Measurements from ENCODE around the gene ATP1B2.

The ATP1B2 gene

DNA sequence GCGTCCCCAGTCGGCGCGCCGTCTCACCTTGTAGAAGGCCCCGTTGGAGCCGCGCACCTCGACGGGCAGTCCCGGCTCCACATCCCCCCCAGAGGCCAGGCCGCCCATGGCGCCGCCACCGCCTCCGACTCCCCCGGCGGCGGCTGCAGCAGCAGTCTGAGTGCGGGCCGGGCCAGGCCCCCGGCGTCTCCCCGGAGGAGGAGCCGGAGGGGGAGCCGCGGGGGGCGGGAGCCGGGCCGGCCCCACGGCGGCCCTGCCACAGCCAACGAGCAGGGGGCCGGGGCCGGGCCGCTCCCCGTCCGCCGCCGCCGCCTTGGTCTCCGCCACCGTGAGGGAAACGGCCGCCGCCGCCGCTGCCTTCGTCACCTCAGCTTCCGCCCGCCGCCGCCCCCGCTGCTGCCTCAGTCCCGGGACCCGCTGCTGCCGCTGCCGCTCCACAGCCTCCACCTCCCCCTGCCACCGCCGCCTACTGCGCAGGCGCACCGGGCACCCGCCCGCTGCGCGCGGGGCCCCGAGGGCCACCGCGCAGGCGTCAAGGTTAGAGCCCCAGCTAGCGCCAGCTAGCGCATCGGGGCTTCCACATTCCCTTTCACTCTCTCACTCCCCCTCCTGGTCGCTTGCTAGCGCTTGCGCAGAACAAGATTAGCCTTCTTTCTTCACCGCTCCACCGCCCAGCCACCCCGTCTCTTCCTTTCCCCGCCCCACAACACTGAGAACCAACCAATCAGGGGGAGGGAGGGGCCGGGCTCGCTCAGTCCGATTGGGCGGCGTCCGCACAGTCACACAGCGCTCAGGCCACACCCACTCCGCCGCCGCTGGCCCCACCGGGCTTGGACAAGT, 36.1 kb upstream of the ATP1B2 start, which contains the start of gene FXR2:
TSS of gene FXR2 (minus strand) at position 473 of the 840 bp plus-strand sequence. CDS start at position 108, 365 bp downstream.
- H4K20me1 ChIP-seq (ENCODE audit: insufficient read depth, low read length), result no peaks in the 10 kb centered on the region
- peak within 1 kb of the TSS; percentile 76 for H3K4me3 ChIP-seq (ENCODE audit: low read length)
- H3K79me2 ChIP-seq (ENCODE audit: low read length), result peaks cover 42% of the 10 kb centered on the region
- peak within 1 kb of the TSS; percentile 66; the same call in 1 of the 2 replicates for H2AFZ ChIP-seq (ENCODE audit: low read length)
- no peaks in the 10 kb centered on the region for H3K9me3 ChIP-seq (replicated peaks; ENCODE audit: insufficient read depth, low read length)
- peak; percentile 99 for DNase-seq
- peak within 1 kb of the TSS; percentile 81 for H3K4me2 ChIP-seq (ENCODE audit: low read depth, low read length)
- H3K27me3 ChIP-seq (replicated peaks; ENCODE audit: insufficient read depth, low read length), result no peaks in the 10 kb centered on the region
- H3F3A ChIP-seq (ENCODE audit: insufficient read depth, low read length), result no peaks in the 10 kb centered on the region
- H3K9me2 ChIP-seq (replicated peaks; ENCODE audit: insufficient read depth, low read length), result no peaks in the 10 kb centered on the region
- no peaks in the 10 kb centered on the region for H3K36me3 ChIP-seq (replicated peaks; ENCODE audit: insufficient read depth, low read length)
- 0 out of 2 replicates have a peak, but pooled peaks cover 7% of the 10 kb centered on the region for H3K4me1 ChIP-seq (ENCODE audit: low read length)
- H3K9ac ChIP-seq (ENCODE audit: low read length), result peak within 1 kb of the TSS; percentile 63
- H3K27ac ChIP-seq (ENCODE audit: low read length), result peak within 1 kb of the TSS; percentile 69; the same call in 1 of the 2 replicates
- TF ChIP-seq, protein P1, sequence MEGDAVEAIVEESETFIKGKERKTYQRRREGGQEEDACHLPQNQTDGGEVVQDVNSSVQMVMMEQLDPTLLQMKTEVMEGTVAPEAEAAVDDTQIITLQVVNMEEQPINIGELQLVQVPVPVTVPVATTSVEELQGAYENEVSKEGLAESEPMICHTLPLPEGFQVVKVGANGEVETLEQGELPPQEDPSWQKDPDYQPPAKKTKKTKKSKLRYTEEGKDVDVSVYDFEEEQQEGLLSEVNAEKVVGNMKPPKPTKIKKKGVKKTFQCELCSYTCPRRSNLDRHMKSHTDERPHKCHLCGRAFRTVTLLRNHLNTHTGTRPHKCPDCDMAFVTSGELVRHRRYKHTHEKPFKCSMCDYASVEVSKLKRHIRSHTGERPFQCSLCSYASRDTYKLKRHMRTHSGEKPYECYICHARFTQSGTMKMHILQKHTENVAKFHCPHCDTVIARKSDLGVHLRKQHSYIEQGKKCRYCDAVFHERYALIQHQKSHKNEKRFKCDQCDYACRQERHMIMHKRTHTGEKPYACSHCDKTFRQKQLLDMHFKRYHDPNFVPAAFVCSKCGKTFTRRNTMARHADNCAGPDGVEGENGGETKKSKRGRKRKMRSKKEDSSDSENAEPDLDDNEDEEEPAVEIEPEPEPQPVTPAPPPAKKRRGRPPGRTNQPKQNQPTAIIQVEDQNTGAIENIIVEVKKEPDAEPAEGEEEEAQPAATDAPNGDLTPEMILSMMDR (IDR thresholded peaks at IDR 0.05; ENCODE audit: low read length), result peak; percentile 49
- no peak for TF ChIP-seq EZH2 (optimal IDR thresholded peaks at IDR 0.05; ENCODE audit: low read depth, low read length)

DNA sequence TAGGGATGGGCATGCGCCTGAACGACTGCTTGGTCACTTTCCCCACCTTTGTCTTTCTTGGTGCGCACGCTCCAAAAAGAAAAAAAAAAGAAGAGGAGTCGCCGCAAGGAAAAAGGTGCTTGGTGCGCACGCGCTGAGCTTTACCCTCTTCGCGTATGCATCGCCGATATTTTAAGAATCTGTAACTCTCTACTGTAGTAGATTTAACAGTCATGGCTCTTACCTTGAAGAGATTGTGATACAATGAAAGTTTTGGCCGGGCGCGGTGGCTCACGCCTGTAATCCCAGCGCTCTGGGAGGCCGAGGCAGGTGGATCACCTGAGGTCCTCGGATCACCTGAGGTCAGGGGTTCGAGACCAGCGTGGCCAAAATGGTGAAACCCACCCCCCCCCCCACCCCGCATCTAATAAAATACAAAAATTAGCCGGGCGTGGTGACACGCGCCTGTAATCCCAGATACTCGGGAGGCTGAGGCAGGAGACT, 35.4 kb upstream of the ATP1B2 start:
- Histone ChIP-seq H3K27ac (ENCODE audit: low read length) (peak overlapping the region; percentile 69; the same call in 1 of the 2 replicates), H3K27me3 (replicated peaks; ENCODE audit: insufficient read depth, low read length) (no peaks in the 10 kb centered on the region), H4K20me1 (ENCODE audit: insufficient read depth, low read length) (no peaks in the 10 kb centered on the region), H2AFZ (ENCODE audit: low read length) (peak overlapping the region; percentile 66; the same call in 1 of the 2 replicates), H3K9me3 (replicated peaks; ENCODE audit: insufficient read depth, low read length) (no peaks in the 10 kb centered on the region), H3K9me2 (replicated peaks; ENCODE audit: insufficient read depth, low read length) (no peaks in the 10 kb centered on the region), H3K79me2 (ENCODE audit: low read length) (peaks cover 39% of the 10 kb centered on the region), H3K9ac (ENCODE audit: low read length) (peak overlapping the region; percentile 63; the same call in 1 of the 2 replicates), H3K4me3 (ENCODE audit: low read length) (peak overlapping the region; percentile 60), H3F3A (ENCODE audit: insufficient read depth, low read length) (no peaks in the 10 kb centered on the region), H3K36me3 (replicated peaks; ENCODE audit: insufficient read depth, low read length) (no peaks in the 10 kb centered on the region), H3K4me1 (ENCODE audit: low read length) (0 out of 2 replicates have a peak, but pooled peaks cover 7% of the 10 kb centered on the region), H3K4me2 (ENCODE audit: low read depth, low read length) (peak overlapping the region; percentile 73)
- TF ChIP-seq, protein P1 (IDR thresholded peaks at IDR 0.05; ENCODE audit: low read length), result no peak
- TF ChIP-seq EZH2phosphoT487 (IDR thresholded peaks at IDR 0.05; ENCODE audit: low read length) (no peak), EZH2 (optimal IDR thresholded peaks at IDR 0.05; ENCODE audit: low read depth, low read length) (no peak)
- DNase-seq, result no peak

DNA sequence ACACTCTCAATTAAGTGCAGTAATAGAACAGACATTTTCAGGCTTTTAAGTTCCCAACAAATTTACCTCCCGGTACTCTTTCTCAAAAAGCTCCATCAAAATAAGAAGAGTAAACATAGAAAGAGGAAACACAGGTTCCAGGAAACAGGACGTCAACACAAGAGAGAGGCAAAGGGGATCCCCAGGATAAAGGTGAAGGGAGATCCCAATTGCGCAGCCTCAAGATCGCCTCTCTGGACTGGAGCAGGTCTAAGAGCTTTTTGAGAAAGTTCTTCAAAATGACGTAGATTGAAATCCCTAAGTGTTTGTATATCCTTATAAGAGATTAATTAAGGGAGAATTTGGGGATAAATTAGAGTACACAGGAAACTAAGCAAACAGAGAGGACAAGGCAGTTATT, 32.1 kb upstream of the ATP1B2 start:
- no peaks in the 10 kb centered on the region for H3K9me3 ChIP-seq (replicated peaks; ENCODE audit: insufficient read depth, low read length)
- H4K20me1 ChIP-seq (ENCODE audit: insufficient read depth, low read length), result no peaks in the 10 kb centered on the region
- no peak overlapping the region for H3K9ac ChIP-seq (ENCODE audit: low read length)
- H3K4me2 ChIP-seq (ENCODE audit: low read depth, low read length), result no peak overlapping the region
- no peaks in the 10 kb centered on the region for H3K27me3 ChIP-seq (replicated peaks; ENCODE audit: insufficient read depth, low read length)
- no peaks in the 10 kb centered on the region for H3F3A ChIP-seq (ENCODE audit: insufficient read depth, low read length)
- TF ChIP-seq EZH2phosphoT487 (IDR thresholded peaks at IDR 0.05; ENCODE audit: low read length) (no peak), EZH2 (optimal IDR thresholded peaks at IDR 0.05; ENCODE audit: low read depth, low read length) (no peak)
- TF ChIP-seq, protein P1 (IDR thresholded peaks at IDR 0.05; ENCODE audit: low read length), result no peak
- no peak overlapping the region for H3K27ac ChIP-seq (ENCODE audit: low read length)
- 0 out of 2 replicates have a peak, but pooled peaks cover under 1% of the 10 kb centered on the region for H3K4me1 ChIP-seq (ENCODE audit: low read length)
- no peak for DNase-seq
- H2AFZ ChIP-seq (ENCODE audit: low read length), result no peak overlapping the region
- H3K79me2 ChIP-seq (ENCODE audit: low read length), result peaks cover 7% of the 10 kb centered on the region
- H3K36me3 ChIP-seq (replicated peaks; ENCODE audit: insufficient read depth, low read length), result no peaks in the 10 kb centered on the region
- no peak overlapping the region for H3K4me3 ChIP-seq (ENCODE audit: low read length)
- H3K9me2 ChIP-seq (replicated peaks; ENCODE audit: insufficient read depth, low read length), result no peaks in the 10 kb centered on the region
